RPMI8226 (cell line): ENCODE results near the gene DOCK6.
A peak's percentile ranks its signal among the peaks of the same experiment; 100 is the strongest.

ENCODE experiments used
- DNase-seq: peaks from one replicate; pipeline ENCODE4 v3.0.0-alpha.2; 2015

Gene DOCK6

GRCh38 chr19:11261971-11262839 is at the start of gene DOCK6:
Gene DOCK6 (minus strand): TSS chr19:11262524. CDS start chr19:11262440, 84 bp downstream.
- peak; percentile 37 for DNase-seq

- no peak for DNase-seq
Measured at GRCh38 chr19:11306337-11306736, 44.0 kb upstream of the DOCK6 start.

- no peak for DNase-seq
Measured at GRCh38 chr19:11304936-11305335, 42.6 kb upstream of the DOCK6 start.

- DNase-seq, result no peak
Measured at GRCh38 chr19:11300811-11301120, 38.4 kb upstream of the DOCK6 start.

GRCh38 chr19:11299946-11300810 is 37.9 kb upstream of the DOCK6 start:
- no peak for DNase-seq

GRCh38 chr19:11296264-11296663 is 33.9 kb upstream of the DOCK6 start:
- no peak for DNase-seq

- peak; percentile 54 for DNase-seq
Measured at GRCh38 chr19:11295665-11296245, 33.4 kb upstream of the DOCK6 start, which contains the start of gene TSPAN16. Gene TSPAN16 (plus strand): TSS chr19:11296160. CDS start chr19:11296298, 138 bp downstream.

- no peak for DNase-seq
Measured at GRCh38 chr19:11295180-11295579, 32.9 kb upstream of the DOCK6 start.

- DNase-seq, result peak; percentile 81
Measured at GRCh38 chr19:11293433-11294389, 31.4 kb upstream of the DOCK6 start.

- DNase-seq, result peak; percentile 34
Measured at GRCh38 chr19:11291991-11292390, 29.7 kb upstream of the DOCK6 start.

- DNase-seq, result no peak
Measured at GRCh38 chr19:11291415-11291814, 29.1 kb upstream of the DOCK6 start.

GRCh38 chr19:11290256-11290655 is 27.9 kb upstream of the DOCK6 start:
- DNase-seq, result no peak

GRCh38 chr19:11288349-11288748 is 26.0 kb upstream of the DOCK6 start:
- DNase-seq, result peak; percentile 22

- no peak for DNase-seq
Measured at GRCh38 chr19:11286312-11286974, 24.1 kb upstream of the DOCK6 start.

- DNase-seq, result no peak
Measured at GRCh38 chr19:11284515-11284914, 22.2 kb upstream of the DOCK6 start.

- peak; percentile 39 for DNase-seq
Measured at GRCh38 chr19:11281356-11282049, 19.2 kb upstream of the DOCK6 start.

GRCh38 chr19:11279505-11280236 is 17.3 kb upstream of the DOCK6 start:
- peak; percentile 80 for DNase-seq

- no peak for DNase-seq
Measured at GRCh38 chr19:11278670-11279069, 16.3 kb upstream of the DOCK6 start.

- DNase-seq, result no peak
Measured at GRCh38 chr19:11274533-11275086, 12.3 kb upstream of the DOCK6 start.

GRCh38 chr19:11273989-11274388 is 11.7 kb upstream of the DOCK6 start:
- DNase-seq, result no peak
